Small intestine (tissue), 16 donors: ENCODE results near the gene UBE2R2. TPM values are rescaled to one million over a fixed set of nuclear protein-coding genes. Genes with fewer than 3 reads are reported as not detected.
"Not testable (repeated sequence)": the region's sequence is repeated elsewhere in the genome, so short reads cannot be mapped to it uniquely, and the experiment has no call there.

Experiments
- DNase-seq, 2 donors: peaks; one replicate each; pipeline versions ENCODE4 v3.0.0 to v3.0.0-alpha.2; 2013
- FAIRE-seq: peaks from 2 replicates; lab custom pipeline; 2012; peaks lifted over from hg19 to GRCh38; lab: Jason Lieb, UNC
- H3K27ac ChIP-seq, 3 donors: one replicate each; pipeline ENCODE4 v1.5.1; 2013; ENCODE audit warnings: low read length in 2 of 3, mild to moderate bottlenecking in 2 of 3, control low read depth in 1 of 3, inconsistent platforms in 1 of 3, low read depth in 1 of 3, moderate library complexity in 1 of 3
- H3K27me3 ChIP-seq, 3 donors: one replicate each; pipeline ENCODE4 v1.6.1; 2013; ENCODE audit warnings: low read length in 3 of 3, inconsistent platforms in 1 of 3; ENCODE audit not compliant: control insufficient read depth in 3 of 3, insufficient read depth in 3 of 3
- H3K36me3 ChIP-seq, 3 donors: one replicate each; pipeline ENCODE4 v1.6.1; 2013; ENCODE audit warnings: low read length in 3 of 3, inconsistent platforms in 1 of 3, low read depth in 1 of 3, mild to moderate bottlenecking in 1 of 3, moderate library complexity in 1 of 3; ENCODE audit not compliant: control insufficient read depth in 3 of 3, insufficient read depth in 2 of 3
- H3K4me1 ChIP-seq, 3 donors: one replicate each; pipeline ENCODE4 v1.6.1; 2013; ENCODE audit warnings: low read length in 2 of 3, inconsistent platforms in 1 of 3, low read depth in 1 of 3, mild to moderate bottlenecking in 1 of 3, moderate library complexity in 1 of 3; ENCODE audit not compliant: control insufficient read depth in 3 of 3, insufficient read depth in 2 of 3
- H3K4me3 ChIP-seq, 3 donors: one replicate each; pipeline ENCODE4 v1.5.1; 2013; ENCODE audit warnings: low read length in 3 of 3, control low read depth in 1 of 3, inconsistent platforms in 1 of 3, low read depth in 1 of 3, mild to moderate bottlenecking in 1 of 3, moderate library complexity in 1 of 3
- H3K9me3 ChIP-seq, 2 donors: one replicate each; pipeline ENCODE4 v1.6.1; 2013; ENCODE audit warnings: low read depth in 1 of 2, low read length in 1 of 2; ENCODE audit not compliant: control insufficient read depth in 2 of 2, insufficient read depth in 1 of 2
- WGBS, 3 donors: extraction: QIAGEN DNeasy Blood & Tissue Kit; methylation state at CpG; one replicate each; pipeline ENCODE4 v1.1.7; 2013; 5-methylcytosine and 5-hydroxymethylcytosine counted together
- long read RNA-seq, 10 donors: transcript quantifications; one replicate each; lab custom pipeline, GENCODE V29; 2026
- polyA plus RNA-seq, 4 donors: library from polyadenylated mRNA; stranded (reverse) in 3 of 4; unstranded in 1 of 4; fragments of 200-250 nt in 3 of 4; fragments of 120-200 nt in 1 of 4; gene quantifications; one replicate each; pipeline versions ENCODE4 v1.2.1 to v1.2.3, GENCODE V29; 2013
- donor health status: healthy with polysubstance abuse.
- donor health status: control.
- donor health status: control.
- donor health status: Bipolar disorder and iron deficiency.
- donor health status: healthy.

The UBE2R2 gene
- polyA plus RNA-seq, result 10 to 100 TPM; 22.5 to 48.2 (median 36.0) TPM
- long read RNA-seq, donor 1, full-length matches to known transcripts, result 40 of 219 reads
- long read RNA-seq, donor 1, partial matches to known transcripts, result 179 of 219 reads
- long read RNA-seq, donor 1, other reads (novel, unspliced or antisense), result 0 of 219 reads
- long read RNA-seq, donor 2, full-length matches to known transcripts, result 18 of 18 reads
- long read RNA-seq, donor 2, partial matches to known transcripts, result 0 of 18 reads
- long read RNA-seq, donor 2, other reads (novel, unspliced or antisense), result 0 of 18 reads
- long read RNA-seq, donor 3, full-length matches to known transcripts, result 23 of 177 reads
- long read RNA-seq, donor 3, partial matches to known transcripts, result 154 of 177 reads
- long read RNA-seq, donor 3, other reads (novel, unspliced or antisense), result 0 of 177 reads
- long read RNA-seq, donor 4, result 0 reads
- long read RNA-seq, donor 5, full-length matches to known transcripts, result 5 of 5 reads
- long read RNA-seq, donor 5, partial matches to known transcripts, result 0 of 5 reads
- long read RNA-seq, donor 5, other reads (novel, unspliced or antisense), result 0 of 5 reads
- long read RNA-seq, donor 6, full-length matches to known transcripts, result 28 of 108 reads
- long read RNA-seq, donor 6, partial matches to known transcripts, result 80 of 108 reads
- long read RNA-seq, donor 6, other reads (novel, unspliced or antisense), result 0 of 108 reads
- long read RNA-seq, donor 7, full-length matches to known transcripts, result 37 of 177 reads
- long read RNA-seq, donor 7, partial matches to known transcripts, result 140 of 177 reads
- long read RNA-seq, donor 7, other reads (novel, unspliced or antisense), result 0 of 177 reads
- long read RNA-seq, donor 8, full-length matches to known transcripts, result 2 of 2 reads
- long read RNA-seq, donor 8, partial matches to known transcripts, result 0 of 2 reads
- long read RNA-seq, donor 8, other reads (novel, unspliced or antisense), result 0 of 2 reads
- long read RNA-seq, donor 9, full-length matches to known transcripts, result 10 of 10 reads
- long read RNA-seq, donor 9, partial matches to known transcripts, result 0 of 10 reads
- long read RNA-seq, donor 9, other reads (novel, unspliced or antisense), result 0 of 10 reads
- long read RNA-seq, donor 10, full-length matches to known transcripts, result 25 of 43 reads
- long read RNA-seq, donor 10, partial matches to known transcripts, result 18 of 43 reads
- long read RNA-seq, donor 10, other reads (novel, unspliced or antisense), result 0 of 43 reads

- FAIRE-seq (no peak), DNase-seq (peak; percentile 98 to 99)
- WGBS, 3 donors, result 1 to 2% (median 2%) methylated on average over 33 to 61 of the region's 66 CpGs
- H3K36me3 ChIP-seq, result peaks cover 0 to 3% (median 0%) of the 10 kb centered on the region in 3 donors
- peaks cover 5 to 28% (median 17%) of the 10 kb centered on the region in 3 donors for H3K4me1 ChIP-seq
- peak within 1 kb of the TSS; percentile 98 to 100 (median 99) for H3K27ac ChIP-seq
- no peaks in the 10 kb centered on the region for H3K9me3 ChIP-seq
- peak within 1 kb of the TSS; percentile 82 to 98 (median 97) for H3K4me3 ChIP-seq
- H3K27me3 ChIP-seq, result no peaks in the 10 kb centered on the region
Observed at GRCh38 chr9:33816327-33817252, at the start of gene UBE2R2. Gene UBE2R2 (plus strand): TSS chr9:33817160. CDS start chr9:33817758, 598 bp downstream.

DNA sequence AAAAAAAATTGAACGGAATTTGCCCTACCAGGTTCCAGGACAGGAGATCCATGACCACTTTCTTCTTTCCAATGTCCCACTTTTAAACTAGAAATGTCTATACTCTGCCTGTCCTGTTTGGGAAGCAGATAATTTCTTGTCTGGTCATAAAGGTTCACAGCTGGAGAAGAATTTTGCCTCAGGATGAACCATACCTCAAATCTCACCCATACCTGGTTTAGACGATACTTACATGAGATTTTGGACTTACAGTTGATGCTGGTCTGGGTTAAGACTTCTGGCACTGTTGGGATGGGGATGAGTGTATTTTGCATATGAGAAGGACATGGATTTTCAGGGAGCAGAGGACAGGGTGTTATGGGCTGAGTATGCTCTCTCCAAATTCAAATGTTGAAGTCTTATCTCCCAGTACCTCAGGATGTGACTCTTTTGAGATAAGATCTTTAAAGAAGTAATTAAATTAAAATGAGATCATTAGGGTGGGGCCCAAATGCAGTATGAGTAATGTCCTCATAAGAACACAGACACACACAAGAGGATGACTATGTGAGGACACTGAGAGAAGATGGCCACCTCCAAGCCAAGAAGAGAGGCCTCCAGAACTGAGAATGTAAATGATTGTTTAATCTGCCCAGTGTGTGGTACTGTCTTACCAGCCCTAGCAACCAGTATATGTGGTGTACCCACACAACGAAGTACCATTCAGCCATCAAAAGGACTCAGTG lies 46.6 kb upstream of the UBE2R2 start:
- H3K4me1 ChIP-seq, H3K36me3 ChIP-seq, H3K9me3 ChIP-seq, H3K27me3 ChIP-seq, H3K4me3 ChIP-seq, FAIRE-seq: not testable (repeated sequence)
- WGBS, 3 donors, result 82 to 88% (median 84%) methylated on average over 3 of the region's 3 CpGs
- peak overlapping the region in 1 of 3 donors; percentile 8 for H3K27ac ChIP-seq
- peak in 1 of 2 donors; percentile 21 for DNase-seq

DNA sequence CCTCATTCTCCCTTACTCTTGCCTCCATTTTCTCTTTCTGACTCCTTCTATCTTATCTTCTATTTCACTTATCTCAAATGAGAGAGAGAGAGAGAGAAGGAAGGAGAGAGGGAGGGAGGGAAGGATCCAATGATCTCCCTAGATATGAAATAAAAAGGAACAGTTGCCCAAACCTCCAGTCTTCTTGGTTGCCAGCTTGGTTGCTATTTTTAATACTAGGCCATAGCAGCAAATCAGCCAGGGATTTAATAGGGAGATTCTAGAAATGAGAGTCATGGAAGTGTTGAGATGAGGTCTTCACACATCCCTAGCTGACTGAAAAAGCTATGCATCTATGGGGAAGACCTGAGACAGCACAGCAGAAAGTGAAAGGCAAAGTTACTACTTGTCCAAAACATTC lies 43.8 kb upstream of the UBE2R2 start:
- FAIRE-seq, H3K4me1 ChIP-seq, H3K36me3 ChIP-seq, H3K9me3 ChIP-seq, DNase-seq, H3K4me3 ChIP-seq, H3K27ac ChIP-seq, H3K27me3 ChIP-seq: not testable (repeated sequence)

DNA sequence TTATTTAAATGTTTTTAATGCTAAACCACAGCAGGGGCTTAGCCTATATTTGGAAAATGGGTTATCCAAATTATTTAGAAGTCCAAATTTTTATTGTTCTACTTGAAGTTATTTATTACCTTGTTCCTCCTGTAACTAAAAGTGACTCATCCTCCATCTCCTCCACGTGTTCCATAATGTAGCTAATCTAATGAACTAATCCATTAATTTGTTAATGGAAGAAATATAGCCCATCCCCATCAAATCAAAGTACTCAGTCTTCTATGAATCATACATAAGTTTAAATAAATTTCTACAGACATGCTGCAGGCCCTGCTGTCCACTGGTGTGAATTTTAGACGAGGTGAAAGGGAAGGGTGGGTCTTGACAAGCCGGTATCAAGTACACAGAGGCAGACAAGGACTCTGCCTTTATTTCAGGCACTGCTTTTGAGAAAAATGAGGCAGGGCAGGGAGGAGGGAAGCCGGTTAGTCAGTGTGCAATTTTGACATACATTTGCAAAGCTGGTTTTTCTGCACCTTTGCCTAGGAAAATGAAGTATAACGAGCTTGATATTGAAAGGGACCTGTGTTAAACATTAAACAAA lies 42.8 kb upstream of the UBE2R2 start:
- H3K27me3 ChIP-seq, H3K36me3 ChIP-seq, H3K4me1 ChIP-seq, H3K4me3 ChIP-seq, H3K9me3 ChIP-seq: not testable (repeated sequence)
- DNase-seq (peak; percentile 20 to 37), FAIRE-seq (peak; percentile 89)
- H3K27ac ChIP-seq, result peak overlapping the region in 1 of 3 donors; percentile 21
- 12 to 47% (median 27%) methylated on average over 5 of the region's 5 CpGs for WGBS, 3 donors

GRCh38 chr9:33776578-33776977 lies 40.4 kb upstream of the UBE2R2 start:
- H3K9me3 ChIP-seq, result no peaks in the 10 kb centered on the region
- H3K27ac ChIP-seq, result no peak overlapping the region
- no peaks in the 10 kb centered on the region for H3K27me3 ChIP-seq
- FAIRE-seq (no peak), DNase-seq (no peak)
- no peaks in the 10 kb centered on the region for H3K4me1 ChIP-seq
- H3K4me3 ChIP-seq, result no peak overlapping the region
- H3K36me3 ChIP-seq, result no peaks in the 10 kb centered on the region

DNA sequence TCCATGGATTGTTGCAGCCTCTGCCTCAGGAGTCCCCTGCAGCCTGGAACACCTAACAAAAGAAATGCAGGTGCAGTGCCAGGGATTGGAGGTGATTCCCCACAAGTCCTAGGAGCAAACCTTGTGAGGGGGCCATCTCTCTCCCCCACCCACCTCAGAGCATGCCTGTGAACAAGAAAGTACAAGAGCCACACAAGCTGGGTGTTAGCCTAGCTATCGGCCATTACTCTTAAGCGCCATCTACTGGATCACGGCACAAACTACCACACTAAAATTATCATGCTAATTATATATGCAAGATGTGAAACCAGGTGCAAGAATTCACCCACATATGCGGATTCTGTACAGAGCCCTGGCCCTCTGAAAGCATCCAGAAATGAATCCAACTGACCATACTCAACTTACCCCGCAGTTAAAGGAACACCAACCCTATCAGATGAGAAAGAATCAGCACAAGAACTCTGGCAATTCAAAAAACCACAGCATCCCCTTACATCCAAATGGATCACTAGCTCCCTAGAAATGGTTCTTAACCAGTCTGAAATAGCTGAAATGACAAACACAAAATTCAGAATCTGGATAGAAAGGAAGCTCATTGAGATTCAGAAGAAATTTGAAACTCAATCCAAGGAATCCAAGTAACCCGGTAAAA lies 38.1 kb upstream of the UBE2R2 start:
- WGBS, 3 donors, result 16 to 18% (median 17%) methylated on average over 6 of the region's 6 CpGs

DNA sequence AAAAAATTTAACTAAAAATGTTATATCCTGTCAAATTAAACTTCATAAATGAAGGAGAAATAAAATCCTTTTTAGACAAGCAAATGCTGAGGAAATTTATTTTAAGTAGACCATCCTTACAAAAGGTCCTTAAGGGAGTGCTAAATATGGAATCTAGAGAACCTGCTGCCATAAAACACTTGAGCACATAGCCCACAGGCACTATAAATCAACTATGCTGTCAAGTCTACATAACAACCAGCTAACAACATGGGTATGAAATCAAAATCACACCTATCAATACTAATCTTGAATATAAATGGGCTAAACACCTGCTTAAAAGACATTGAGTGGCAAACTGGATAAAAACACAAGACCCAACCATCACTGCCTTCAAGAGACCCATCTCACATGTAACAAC lies 36.7 kb upstream of the UBE2R2 start:
- H3K27ac ChIP-seq, result no peak overlapping the region
- H3K9me3 ChIP-seq, result no peaks in the 10 kb centered on the region
- DNase-seq (no peak), FAIRE-seq (no peak)
- no peaks in the 10 kb centered on the region for H3K36me3 ChIP-seq
- H3K4me3 ChIP-seq, result no peak overlapping the region
- H3K27me3 ChIP-seq, result no peaks in the 10 kb centered on the region
- H3K4me1 ChIP-seq, result no peaks in the 10 kb centered on the region

More for the DNA sequence above, 38.1 kb upstream of the UBE2R2 start:
- FAIRE-seq, result no peak
- H3K36me3 ChIP-seq, result no peaks in the 10 kb centered on the region
- H3K27ac ChIP-seq, result no peak overlapping the region
- no peaks in the 10 kb centered on the region for H3K27me3 ChIP-seq
- no peaks in the 10 kb centered on the region for H3K9me3 ChIP-seq
- no peaks in the 10 kb centered on the region for H3K4me1 ChIP-seq
- DNase-seq, result peak; percentile 73 to 80
- H3K4me3 ChIP-seq, result no peak overlapping the region
